Muscle of leg (tissue), 11 donors: ENCODE data around the gene UGT1A5. TPM values are rescaled to one million over a fixed set of nuclear protein-coding genes. Genes with fewer than 3 reads are reported as not detected.
"Not testable (repeated sequence)": the region's sequence is repeated elsewhere in the genome, so short reads cannot be mapped to it uniquely, and the experiment has no call there.

ENCODE experiments used
- DNase-seq: peaks from one replicate; pipeline ENCODE4 v3.0.0; 2013
- H3K27ac ChIP-seq: one replicate; pipeline ENCODE4 v1.5.1; 2013; ENCODE audit warnings: mild to moderate bottlenecking, low read length, control low read depth
- H3K27me3 ChIP-seq: one replicate; pipeline ENCODE4 v1.6.1; 2013; ENCODE audit warnings: low read length; ENCODE audit not compliant: control insufficient read depth, insufficient read depth
- H3K36me3 ChIP-seq: one replicate; pipeline ENCODE4 v1.6.1; 2013; ENCODE audit warnings: low read length; ENCODE audit not compliant: control insufficient read depth, insufficient read depth
- H3K4me1 ChIP-seq: one replicate; pipeline ENCODE4 v1.6.1; 2013; ENCODE audit warnings: low read length; ENCODE audit not compliant: control insufficient read depth, insufficient read depth
- H3K4me3 ChIP-seq: one replicate; pipeline ENCODE4 v1.5.1; 2013; ENCODE audit warnings: low read length, control low read depth
- H3K9me3 ChIP-seq: replicated peaks from 2 replicates; pipeline ENCODE4 v1.6.1; 2013; ENCODE audit warnings: low read depth, low read length; ENCODE audit not compliant: control insufficient read depth
- WGBS: methylation state at CpG from one replicate; pipeline ENCODE4 v1.1.5; 2013; ENCODE audit warnings: missing lambda C conversion rate; ENCODE audit not compliant: insufficient coverage; 5-methylcytosine and 5-hydroxymethylcytosine counted together
- polyA plus RNA-seq, 8 donors: library from polyadenylated mRNA; unstranded; fragments of 120-200 nt; gene quantifications; one replicate each; pipeline versions ENCODE4 v1.2.1 to v1.2.3, GENCODE V29; 2013; ENCODE audit warnings: inconsistent platforms in 1 of 8, low replicate concordance in 1 of 8; ENCODE audit not compliant: insufficient read length in 8 of 8, insufficient read depth in 1 of 8
- total RNA-seq: library from RNA; stranded (reverse); fragments of 120-200 nt; gene quantifications from one replicate; pipeline ENCODE4 v1.2.4, GENCODE V29; 2013

The UGT1A5 gene
- total and polyA plus RNA-seq, 9 donors, result not detected

GRCh38 chr2:233693963-233694362 lies 18.7 kb upstream of the UGT1A5 start:
- 85% methylated on average over 5 of the region's 6 CpGs for whole genome bisulfite sequencing
- Histone ChIP-seq H3K27ac (no peak overlapping the region), H3K4me1 (no peaks in the 10 kb centered on the region), H3K9me3 (no peaks in the 10 kb centered on the region), H3K4me3 (no peak overlapping the region), H3K27me3 (peaks cover 3% of the 10 kb centered on the region), H3K36me3 (no peaks in the 10 kb centered on the region)
- DNase-seq, result no peak

DNA sequence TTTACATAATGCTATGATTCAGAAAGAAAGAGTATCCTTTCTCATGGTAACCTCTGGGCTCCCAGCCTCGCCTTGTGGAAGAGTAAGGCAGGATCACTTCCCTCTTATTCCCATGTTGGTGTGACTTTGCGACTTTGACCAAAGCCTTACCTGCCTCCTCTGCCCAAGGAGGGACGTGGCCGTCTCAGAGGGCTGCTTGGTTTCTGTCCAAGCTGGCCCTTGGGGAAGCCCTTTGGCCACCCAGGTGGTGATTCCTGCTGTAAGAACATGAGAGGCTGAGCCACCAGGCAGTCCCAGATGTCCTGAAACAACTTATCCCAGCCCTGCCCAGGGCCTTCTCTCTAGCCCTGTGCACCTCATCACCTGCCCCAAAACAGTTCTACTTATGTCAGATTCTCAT lies 14.0 kb upstream of the UGT1A5 start:
- no peak overlapping the region for H3K27ac ChIP-seq
- no peak for DNase-seq
- peaks cover 3% of the 10 kb centered on the region for H3K27me3 ChIP-seq
- WGBS, result 71% methylated on average over 4 of the region's 4 CpGs
- no peak overlapping the region for H3K4me3 ChIP-seq
- H3K4me1 ChIP-seq, result no peaks in the 10 kb centered on the region
- H3K36me3 ChIP-seq, result no peaks in the 10 kb centered on the region
- no peaks in the 10 kb centered on the region for H3K9me3 ChIP-seq

- Histone ChIP-seq H3K27me3 (peaks cover 3% of the 10 kb centered on the region), H3K36me3 (no peaks in the 10 kb centered on the region), H3K9me3 (no peaks in the 10 kb centered on the region), H3K27ac (no peak overlapping the region), H3K4me3 (no peak overlapping the region), H3K4me1 (no peaks in the 10 kb centered on the region)
- no CpG with 5 or more reads among the region's 8 CpGs for WGBS
- no peak for DNase-seq
These were observed 13.2 kb upstream of the UGT1A5 start for GRCh38 chr2:233699424-233700027.

DNA sequence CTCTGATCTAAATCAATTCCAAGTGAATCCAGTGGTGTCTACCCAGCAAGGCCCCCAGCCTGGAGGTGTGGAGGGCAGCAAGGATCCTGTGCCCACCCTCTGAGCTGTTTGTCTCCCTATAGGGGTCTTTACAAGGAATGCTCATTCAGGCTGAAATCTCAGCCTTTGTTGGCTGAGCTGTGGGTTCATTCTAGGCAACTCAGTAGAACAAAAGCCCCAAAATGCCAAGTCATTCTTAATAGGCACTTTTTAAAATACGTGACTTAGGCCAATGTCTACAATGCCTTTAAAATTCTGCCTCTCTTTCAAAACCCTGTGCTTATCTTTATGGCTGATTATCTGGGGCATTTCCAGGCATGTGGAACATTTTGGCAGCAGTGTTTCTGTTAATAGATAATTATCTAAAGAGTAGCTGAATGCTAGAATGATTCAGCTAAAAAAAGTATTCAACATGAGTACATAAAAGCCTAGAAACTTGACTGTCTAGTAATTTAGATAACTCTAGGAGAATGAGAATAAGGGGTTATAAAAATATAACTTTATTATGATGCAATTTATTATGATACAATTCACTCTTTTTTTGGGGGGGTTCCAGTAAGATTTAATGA lies 12.6 kb upstream of the UGT1A5 start:
- H3K27ac ChIP-seq, result no peak overlapping the region
- no peaks in the 10 kb centered on the region for H3K36me3 ChIP-seq
- H3K4me3 ChIP-seq, result no peak overlapping the region
- no CpG with 5 or more reads among the region's 1 CpG for WGBS
- peaks cover 3% of the 10 kb centered on the region for H3K27me3 ChIP-seq
- H3K9me3 ChIP-seq, result no peaks in the 10 kb centered on the region
- DNase-seq, result peak; percentile 7
- no peaks in the 10 kb centered on the region for H3K4me1 ChIP-seq

DNA sequence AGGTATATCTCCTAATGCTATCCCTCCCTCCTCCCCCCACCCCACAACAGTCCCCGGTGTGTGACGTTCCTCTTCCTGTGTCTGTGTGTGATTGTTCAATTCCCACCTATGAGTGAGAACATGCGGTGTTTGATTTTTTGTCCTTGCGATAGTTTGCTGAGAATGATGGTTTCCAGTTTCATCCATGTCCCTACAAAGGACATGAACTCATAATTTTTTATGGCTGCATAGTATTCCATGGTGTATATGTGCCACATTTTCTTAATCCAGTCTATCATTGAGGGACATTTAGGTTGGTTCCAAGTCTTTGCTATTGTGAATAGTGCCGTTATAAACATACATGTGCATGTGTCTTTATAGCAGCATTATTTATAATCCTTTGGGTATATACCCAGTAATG lies 11.9 kb upstream of the UGT1A5 start:
- WGBS, result no CpG with 5 or more reads among the region's 5 CpGs
- not testable (repeated sequence) for H3K9me3 ChIP-seq, H3K4me1 ChIP-seq, H3K36me3 ChIP-seq, H3K4me3 ChIP-seq, DNase-seq, H3K27me3 ChIP-seq, H3K27ac ChIP-seq

DNA sequence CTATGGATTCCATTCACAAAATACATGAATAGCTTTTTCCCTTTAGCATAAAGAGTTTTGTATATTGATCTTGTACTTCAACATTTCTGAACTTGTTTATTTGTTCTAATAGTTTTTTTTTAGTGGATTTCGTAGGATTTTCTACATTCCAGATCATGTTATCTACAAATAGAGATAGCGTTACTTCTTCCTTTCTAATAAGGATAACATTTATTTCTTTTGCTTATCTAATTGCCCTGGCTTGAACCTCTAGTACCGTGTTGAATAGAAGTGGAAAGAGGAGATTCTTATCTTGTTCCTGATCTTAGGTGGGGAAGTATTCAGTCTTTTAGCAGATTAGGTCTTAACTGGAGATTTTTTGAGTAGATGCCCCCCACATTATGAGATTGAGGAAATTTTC lies 10.5 kb upstream of the UGT1A5 start:
- Histone ChIP-seq H3K36me3 (no peaks in the 10 kb centered on the region), H3K4me3 (no peak overlapping the region), H3K27ac (no peak overlapping the region), H3K27me3 (peaks cover 3% of the 10 kb centered on the region), H3K4me1 (peaks cover 3% of the 10 kb centered on the region), H3K9me3 (no peaks in the 10 kb centered on the region)
- DNase-seq, result no peak
- WGBS, result no CpG with 5 or more reads among the region's 3 CpGs

GRCh38 chr2:233705911-233706506 lies 6.7 kb upstream of the UGT1A5 start:
- peak; percentile 4 for DNase-seq
- WGBS, result 40% methylated on average over 3 of the region's 4 CpGs
- Histone ChIP-seq H3K4me1 (peaks cover 3% of the 10 kb centered on the region), H3K27me3 (no peaks in the 10 kb centered on the region), H3K4me3 (no peak overlapping the region), H3K27ac (no peak overlapping the region), H3K36me3 (no peaks in the 10 kb centered on the region), H3K9me3 (no peaks in the 10 kb centered on the region)

DNA sequence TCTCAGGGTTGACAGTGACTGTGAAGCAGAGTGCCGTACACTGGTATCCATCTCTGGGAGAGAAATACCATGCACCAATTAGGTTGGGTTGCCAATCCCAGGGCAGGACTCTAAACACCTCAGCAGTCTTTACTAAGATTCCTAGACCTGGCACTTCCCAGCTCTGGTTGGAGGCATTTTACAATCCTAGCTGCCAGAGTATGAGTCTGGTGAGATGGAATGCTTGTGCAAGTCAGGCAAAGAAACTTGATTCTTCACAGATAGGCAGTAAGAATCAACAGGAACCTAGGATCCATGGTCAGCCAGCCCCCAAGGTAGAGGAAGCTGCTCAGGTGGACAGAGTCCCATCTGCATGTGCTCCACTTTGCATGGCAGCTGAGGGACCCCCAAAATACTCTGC lies 6.0 kb upstream of the UGT1A5 start:
- Histone ChIP-seq H3K4me1 (peaks cover 3% of the 10 kb centered on the region), H3K9me3 (no peaks in the 10 kb centered on the region), H3K36me3 (no peaks in the 10 kb centered on the region), H3K27ac (no peak overlapping the region), H3K27me3 (no peaks in the 10 kb centered on the region), H3K4me3 (no peak overlapping the region)
- WGBS, result no CpG with 5 or more reads among the region's 1 CpG
- no peak for DNase-seq

- DNase-seq, result no peak
- H3K9me3 ChIP-seq, result no peaks in the 10 kb centered on the region
- H3K36me3 ChIP-seq, result no peaks in the 10 kb centered on the region
- 90% methylated on average over 2 of the region's 10 CpGs for WGBS
- H3K27me3 ChIP-seq, result no peaks in the 10 kb centered on the region
- H3K4me1 ChIP-seq, result peaks cover 3% of the 10 kb centered on the region
- H3K4me3 ChIP-seq, result no peak overlapping the region
- no peak overlapping the region for H3K27ac ChIP-seq
These were observed 4.6 kb upstream of the UGT1A5 start for GRCh38 chr2:233707940-233708644.

GRCh38 chr2:233708942-233709341 lies 3.8 kb upstream of the UGT1A5 start:
- H3K27me3 ChIP-seq, result no peaks in the 10 kb centered on the region
- H3K27ac ChIP-seq, result no peak overlapping the region
- no peak for DNase-seq
- no peak overlapping the region for H3K4me3 ChIP-seq
- no peaks in the 10 kb centered on the region for H3K36me3 ChIP-seq
- H3K9me3 ChIP-seq, result no peaks in the 10 kb centered on the region
- peaks cover 3% of the 10 kb centered on the region for H3K4me1 ChIP-seq
- 80% methylated on average over 3 of the region's 5 CpGs for WGBS
